Keratinocyte (primary cell): ENCODE data around the gene ATRNL1.

Source experiments
- EZH2 ChIP-seq: IDR thresholded peaks from one replicate; pipeline ENCODE4 v1.6.1; 2012; ENCODE audit warnings: inconsistent platforms, mild to moderate bottlenecking, low read length, moderate library complexity
- TF ChIP-seq, protein P1 (sequence below), 3 experiments: IDR thresholded peaks in 1 of 3; conservative IDR thresholded peaks in 1 of 3; optimal IDR thresholded peaks in 1 of 3; 2 replicates in 2 of 3; 3 replicates in 1 of 3; pipeline versions ENCODE3 to v1.5.1; 2011; ENCODE audit warnings: low read length in 3 of 3, mild to moderate bottlenecking in 3 of 3, moderate library complexity in 2 of 3, control low read depth in 1 of 3, inconsistent platforms in 1 of 3; ENCODE audit not compliant: insufficient read depth in 2 of 3; ENCODE audit errors: extremely low read depth in 1 of 3

GRCh38 chr10:115895166-115895565, 802.0 kb downstream of the ATRNL1 start:
- TF ChIP-seq, protein P1, sequence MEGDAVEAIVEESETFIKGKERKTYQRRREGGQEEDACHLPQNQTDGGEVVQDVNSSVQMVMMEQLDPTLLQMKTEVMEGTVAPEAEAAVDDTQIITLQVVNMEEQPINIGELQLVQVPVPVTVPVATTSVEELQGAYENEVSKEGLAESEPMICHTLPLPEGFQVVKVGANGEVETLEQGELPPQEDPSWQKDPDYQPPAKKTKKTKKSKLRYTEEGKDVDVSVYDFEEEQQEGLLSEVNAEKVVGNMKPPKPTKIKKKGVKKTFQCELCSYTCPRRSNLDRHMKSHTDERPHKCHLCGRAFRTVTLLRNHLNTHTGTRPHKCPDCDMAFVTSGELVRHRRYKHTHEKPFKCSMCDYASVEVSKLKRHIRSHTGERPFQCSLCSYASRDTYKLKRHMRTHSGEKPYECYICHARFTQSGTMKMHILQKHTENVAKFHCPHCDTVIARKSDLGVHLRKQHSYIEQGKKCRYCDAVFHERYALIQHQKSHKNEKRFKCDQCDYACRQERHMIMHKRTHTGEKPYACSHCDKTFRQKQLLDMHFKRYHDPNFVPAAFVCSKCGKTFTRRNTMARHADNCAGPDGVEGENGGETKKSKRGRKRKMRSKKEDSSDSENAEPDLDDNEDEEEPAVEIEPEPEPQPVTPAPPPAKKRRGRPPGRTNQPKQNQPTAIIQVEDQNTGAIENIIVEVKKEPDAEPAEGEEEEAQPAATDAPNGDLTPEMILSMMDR (optimal IDR thresholded peaks at IDR 0.05 in 1 of 3, IDR thresholded peaks at IDR 0.05 in 1 of 3, conservative IDR thresholded peaks at IDR 0.05 in 1 of 3; ENCODE audit: extremely low read depth in 1 of 3, insufficient read depth in 2 of 3, low read length in 3 of 3) = no peak
- TF ChIP-seq EZH2 = no peak
